Loucy (cell line): ENCODE data around the gene KRTAP5-8.

Experiments
- H2AFZ ChIP-seq: fragments of 200-600 bp; sonication (generic); 2 replicates; pipeline ENCODE4 v1.6.0; 2016; ENCODE audit warnings: antibody characterized with exemption, mild to moderate bottlenecking, low read length, moderate library complexity
- H3F3A ChIP-seq: fragments of 200-600 bp; 2 replicates; pipeline ENCODE4 v1.6.0; 2016; ENCODE audit warnings: antibody characterized with exemption, low read depth, mild to moderate bottlenecking
- H3K27me3 ChIP-seq: fragments of 200-600 bp; sonication (generic); 2 replicates; pipeline ENCODE4 v1.6.1; 2014; ENCODE audit warnings: low read length, mild to moderate bottlenecking; ENCODE audit not compliant: insufficient read depth, poor library complexity, severe bottlenecking
- H3K36me3 ChIP-seq: fragments of 200-600 bp; sonication (generic); 2 replicates; pipeline ENCODE4 v1.6.1; 2016; ENCODE audit warnings: low read length; ENCODE audit not compliant: insufficient read depth
- H3K4me1 ChIP-seq: fragments of 200-600 bp; sonication (generic); 2 replicates; pipeline ENCODE4 v1.5.1; 2014; ENCODE audit warnings: low read length, mild to moderate bottlenecking; ENCODE audit not compliant: insufficient read depth, poor library complexity, severe bottlenecking
- H3K4me2 ChIP-seq: fragments of 200-600 bp; sonication (generic); 2 replicates; pipeline ENCODE4 v1.6.0; 2014; ENCODE audit warnings: antibody characterized with exemption, low read length, low read depth, mild to moderate bottlenecking; ENCODE audit not compliant: poor library complexity, severe bottlenecking
- H3K4me3 ChIP-seq: fragments of 200-600 bp; sonication (generic); 2 replicates; pipeline ENCODE4 v1.5.1; 2014; ENCODE audit warnings: low read length, mild to moderate bottlenecking, mixed read lengths; ENCODE audit not compliant: poor library complexity, severe bottlenecking
- H3K79me2 ChIP-seq: fragments of 200-600 bp; sonication (generic); 2 replicates; pipeline ENCODE4 v1.6.1; 2014; ENCODE audit warnings: low read length; ENCODE audit not compliant: insufficient read depth
- H3K9ac ChIP-seq: fragments of 200-600 bp; sonication (generic); 2 replicates; pipeline ENCODE4 v1.6.0; 2014; ENCODE audit warnings: mild to moderate bottlenecking, low read depth, low read length, moderate library complexity; ENCODE audit not compliant: poor library complexity, severe bottlenecking
- H3K9me2 ChIP-seq: fragments of 200-600 bp; sonication (generic); replicated peaks from 2 replicates; pipeline ENCODE4 v1.6.1; 2016; ENCODE audit warnings: low read depth, low read length, mixed read lengths
- H3K9me3 ChIP-seq: fragments of 200-600 bp; sonication (generic); 2 replicates; pipeline ENCODE4 v1.6.1; 2014; ENCODE audit warnings: mild to moderate bottlenecking, antibody characterized with exemption, low read length, low read depth; ENCODE audit not compliant: insufficient read depth
- H4K20me1 ChIP-seq: fragments of 200-600 bp; sonication (generic); 2 replicates; pipeline ENCODE4 v1.6.0; 2014; ENCODE audit warnings: antibody characterized with exemption, low read length, mild to moderate bottlenecking; ENCODE audit not compliant: insufficient read depth, poor library complexity, severe bottlenecking
- EZH2phosphoT487 ChIP-seq: fragments of 200-600 bp; IDR thresholded peaks from 2 replicates; pipeline ENCODE4 v1.6.1; 2018; ENCODE audit warnings: antibody characterized with exemption, mild to moderate bottlenecking, moderate library complexity, borderline replicate concordance
- TF ChIP-seq, protein P1 (sequence below): fragments of 200-600 bp; sonication (generic); conservative IDR thresholded peaks from 2 replicates; pipeline ENCODE4 v1.5.1; 2014; ENCODE audit warnings: mild to moderate bottlenecking, antibody characterized with exemption, low read length

Gene KRTAP5-8

DNA sequence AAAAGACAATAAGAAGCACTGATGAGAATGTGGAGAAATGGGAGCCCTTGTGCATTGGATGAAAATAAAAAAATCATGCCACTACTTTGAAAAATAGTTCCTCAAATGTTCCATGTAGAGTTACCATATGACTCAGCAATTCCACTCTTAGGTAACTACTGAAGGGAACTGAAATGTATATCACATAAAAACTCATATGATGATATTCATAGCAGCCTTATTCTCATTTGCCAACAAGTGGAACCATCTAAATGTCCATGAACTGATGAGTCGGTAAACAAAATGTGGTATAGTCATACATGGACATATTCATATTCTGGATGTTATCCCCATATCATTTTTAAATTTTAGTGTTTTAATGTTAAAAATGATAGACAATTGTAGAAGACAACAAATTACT lies 13.9 kb downstream of the KRTAP5-8 start:
- H3K36me3 ChIP-seq: no peaks in the 10 kb centered on the region
- no peaks in the 10 kb centered on the region for H3K79me2 ChIP-seq
- no peaks in the 10 kb centered on the region; the same call in 1 of the 2 replicates for H3K9me3 ChIP-seq
- no peak overlapping the region for H3K4me3 ChIP-seq
- H3K4me1 ChIP-seq: no peaks in the 10 kb centered on the region
- TF ChIP-seq, protein P1, sequence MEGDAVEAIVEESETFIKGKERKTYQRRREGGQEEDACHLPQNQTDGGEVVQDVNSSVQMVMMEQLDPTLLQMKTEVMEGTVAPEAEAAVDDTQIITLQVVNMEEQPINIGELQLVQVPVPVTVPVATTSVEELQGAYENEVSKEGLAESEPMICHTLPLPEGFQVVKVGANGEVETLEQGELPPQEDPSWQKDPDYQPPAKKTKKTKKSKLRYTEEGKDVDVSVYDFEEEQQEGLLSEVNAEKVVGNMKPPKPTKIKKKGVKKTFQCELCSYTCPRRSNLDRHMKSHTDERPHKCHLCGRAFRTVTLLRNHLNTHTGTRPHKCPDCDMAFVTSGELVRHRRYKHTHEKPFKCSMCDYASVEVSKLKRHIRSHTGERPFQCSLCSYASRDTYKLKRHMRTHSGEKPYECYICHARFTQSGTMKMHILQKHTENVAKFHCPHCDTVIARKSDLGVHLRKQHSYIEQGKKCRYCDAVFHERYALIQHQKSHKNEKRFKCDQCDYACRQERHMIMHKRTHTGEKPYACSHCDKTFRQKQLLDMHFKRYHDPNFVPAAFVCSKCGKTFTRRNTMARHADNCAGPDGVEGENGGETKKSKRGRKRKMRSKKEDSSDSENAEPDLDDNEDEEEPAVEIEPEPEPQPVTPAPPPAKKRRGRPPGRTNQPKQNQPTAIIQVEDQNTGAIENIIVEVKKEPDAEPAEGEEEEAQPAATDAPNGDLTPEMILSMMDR: no peak
- no peak for TF ChIP-seq EZH2phosphoT487
- no peaks in the 10 kb centered on the region for H3K9me2 ChIP-seq
- H4K20me1 ChIP-seq: no peaks in the 10 kb centered on the region
- no peak overlapping the region for H3K9ac ChIP-seq
- H3K27me3 ChIP-seq: no peaks in the 10 kb centered on the region
- H2AFZ ChIP-seq: no peak overlapping the region
- no peaks in the 10 kb centered on the region for H3F3A ChIP-seq
- H3K4me2 ChIP-seq: no peak overlapping the region

DNA sequence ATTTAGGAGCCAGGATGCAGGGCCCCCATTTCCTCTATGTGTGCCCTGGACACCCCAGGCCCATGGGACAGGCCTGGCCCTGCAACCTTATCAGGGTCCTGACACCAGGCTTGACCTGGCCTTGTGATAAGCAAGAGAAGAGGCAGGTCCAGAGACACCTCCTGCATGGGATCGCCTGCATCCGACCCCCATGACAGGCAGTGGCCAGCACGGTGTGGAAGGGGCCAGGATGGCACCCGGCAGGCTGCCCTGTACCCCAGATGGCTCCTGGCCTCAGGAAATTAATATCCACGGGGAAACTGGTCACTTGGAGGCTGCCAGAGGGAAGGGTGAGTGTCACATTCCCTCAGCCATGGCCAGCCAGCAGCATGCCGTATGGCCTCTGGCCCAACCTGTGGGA lies 17.2 kb downstream of the KRTAP5-8 start:
- no peaks in the 10 kb centered on the region for H3K4me1 ChIP-seq
- no peak overlapping the region for H2AFZ ChIP-seq
- no peak overlapping the region for H3K4me2 ChIP-seq
- no peaks in the 10 kb centered on the region for H3K79me2 ChIP-seq
- H3K4me3 ChIP-seq: no peak overlapping the region
- H3K27me3 ChIP-seq: no peaks in the 10 kb centered on the region
- no peaks in the 10 kb centered on the region for H3K9me2 ChIP-seq
- no peaks in the 10 kb centered on the region for H3K9me3 ChIP-seq
- no peak overlapping the region for H3K9ac ChIP-seq
- H3K36me3 ChIP-seq: no peaks in the 10 kb centered on the region
- no peaks in the 10 kb centered on the region for H3F3A ChIP-seq
- TF ChIP-seq EZH2phosphoT487: no peak
- TF ChIP-seq, protein P1: no peak
- H4K20me1 ChIP-seq: no peaks in the 10 kb centered on the region

DNA sequence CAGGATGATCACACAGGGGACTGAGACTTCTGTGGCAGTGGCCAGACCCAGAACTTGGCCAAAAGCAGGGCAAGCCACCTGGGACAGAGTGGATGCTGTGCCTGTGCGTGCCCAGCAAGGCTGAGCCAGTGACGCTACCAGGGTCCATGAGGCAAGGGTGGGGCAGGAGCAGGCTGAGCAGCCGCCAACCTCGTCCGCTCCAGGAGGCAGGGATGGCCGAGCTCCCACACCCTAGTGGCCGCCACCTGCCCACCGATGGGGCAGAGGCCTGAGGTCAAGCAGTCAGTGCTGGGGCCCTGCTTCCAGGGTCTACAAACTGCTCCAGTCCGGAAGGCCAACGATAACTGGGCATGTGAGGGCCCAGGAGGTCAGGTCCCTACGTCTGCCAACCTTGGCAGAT lies 17.7 kb downstream of the KRTAP5-8 start:
- Histone ChIP-seq H3K4me1 (no peaks in the 10 kb centered on the region), H3K9me3 (no peaks in the 10 kb centered on the region), H3K9me2 (no peaks in the 10 kb centered on the region), H3K4me3 (no peak overlapping the region), H4K20me1 (no peaks in the 10 kb centered on the region), H3K9ac (no peak overlapping the region), H3K4me2 (no peak overlapping the region), H3K27me3 (no peaks in the 10 kb centered on the region), H3K36me3 (no peaks in the 10 kb centered on the region), H2AFZ (no peak overlapping the region), H3F3A (no peaks in the 10 kb centered on the region), H3K79me2 (no peaks in the 10 kb centered on the region)
- no peak for TF ChIP-seq EZH2phosphoT487
- TF ChIP-seq, protein P1: no peak
